ENCODE data around the gene C9orf72.

Gene C9orf72

DNA sequence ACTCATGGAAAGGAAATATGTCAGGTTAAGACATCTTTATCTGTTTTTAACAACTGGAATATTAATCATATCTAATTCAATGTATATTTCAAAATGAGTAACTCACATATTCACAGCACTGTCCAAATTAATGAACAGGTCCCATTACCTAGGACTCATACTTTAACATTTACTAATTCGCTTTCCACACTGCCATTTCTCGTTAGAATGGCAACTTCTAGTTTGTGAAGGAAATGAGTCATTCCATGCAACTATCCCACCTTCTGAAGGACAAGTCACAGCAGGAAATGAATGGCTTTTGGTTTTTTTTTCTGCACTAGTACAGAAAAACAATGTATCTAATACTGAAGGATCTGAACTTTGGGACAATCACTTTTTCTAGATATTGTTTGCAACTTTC, 73.8 kb downstream of the C9orf72 start:
- H3K4me2 ChIP-seq (ENCODE audit: low read length) = no peak overlapping the region
- no peak overlapping the region for H3K9ac ChIP-seq
- H3K27me3 ChIP-seq (ENCODE audit: control insufficient read depth, insufficient read depth, low read length) = no peaks in the 10 kb centered on the region
- TF ChIP-seq, protein P1, sequence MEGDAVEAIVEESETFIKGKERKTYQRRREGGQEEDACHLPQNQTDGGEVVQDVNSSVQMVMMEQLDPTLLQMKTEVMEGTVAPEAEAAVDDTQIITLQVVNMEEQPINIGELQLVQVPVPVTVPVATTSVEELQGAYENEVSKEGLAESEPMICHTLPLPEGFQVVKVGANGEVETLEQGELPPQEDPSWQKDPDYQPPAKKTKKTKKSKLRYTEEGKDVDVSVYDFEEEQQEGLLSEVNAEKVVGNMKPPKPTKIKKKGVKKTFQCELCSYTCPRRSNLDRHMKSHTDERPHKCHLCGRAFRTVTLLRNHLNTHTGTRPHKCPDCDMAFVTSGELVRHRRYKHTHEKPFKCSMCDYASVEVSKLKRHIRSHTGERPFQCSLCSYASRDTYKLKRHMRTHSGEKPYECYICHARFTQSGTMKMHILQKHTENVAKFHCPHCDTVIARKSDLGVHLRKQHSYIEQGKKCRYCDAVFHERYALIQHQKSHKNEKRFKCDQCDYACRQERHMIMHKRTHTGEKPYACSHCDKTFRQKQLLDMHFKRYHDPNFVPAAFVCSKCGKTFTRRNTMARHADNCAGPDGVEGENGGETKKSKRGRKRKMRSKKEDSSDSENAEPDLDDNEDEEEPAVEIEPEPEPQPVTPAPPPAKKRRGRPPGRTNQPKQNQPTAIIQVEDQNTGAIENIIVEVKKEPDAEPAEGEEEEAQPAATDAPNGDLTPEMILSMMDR (IDR thresholded peaks at IDR 0.05) = no peak
- H3K4me3 ChIP-seq (ENCODE audit: low read depth, low read length) = no peak overlapping the region
- no peaks in the 10 kb centered on the region for H3K79me2 ChIP-seq
- no peak overlapping the region for H3K27ac ChIP-seq
- no peaks in the 10 kb centered on the region for H3K9me3 ChIP-seq (ENCODE audit: control insufficient read depth, low read length)
- no peaks in the 10 kb centered on the region for H3K4me1 ChIP-seq
- no peaks in the 10 kb centered on the region for H3K36me3 ChIP-seq (ENCODE audit: control insufficient read depth, insufficient read depth, low read length)
- H2AFZ ChIP-seq = no peak overlapping the region

DNA sequence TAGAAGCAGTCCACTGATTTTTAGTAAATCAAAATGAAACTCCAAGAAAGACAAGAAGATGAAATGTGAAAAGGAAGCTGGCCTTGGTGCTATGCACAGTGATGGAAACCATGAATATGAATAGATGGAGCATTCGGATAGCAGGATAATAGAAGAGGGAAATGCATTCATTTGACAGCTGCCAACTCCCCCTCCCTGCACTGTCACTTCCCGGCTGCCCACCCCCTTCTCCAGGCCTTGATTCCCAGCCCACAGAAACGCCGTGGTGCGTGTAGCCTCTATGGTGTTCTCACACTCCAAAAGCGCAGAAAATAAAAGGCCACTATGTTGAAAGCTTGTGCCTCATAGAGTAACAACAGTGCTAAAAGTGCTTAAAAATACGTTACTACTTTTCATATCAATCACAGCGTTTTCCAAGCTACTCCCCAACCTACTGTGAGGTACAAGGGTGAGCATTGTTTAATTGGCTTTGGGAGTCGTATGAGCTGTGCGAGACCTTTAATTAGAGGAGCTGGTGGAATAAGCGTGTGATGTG, 75.3 kb downstream of the C9orf72 start:
- Histone ChIP-seq H3K9ac (no peak overlapping the region), H2AFZ (no peak overlapping the region), H3K9me3 (ENCODE audit: control insufficient read depth, low read length) (no peaks in the 10 kb centered on the region), H3K36me3 (ENCODE audit: control insufficient read depth, insufficient read depth, low read length) (no peaks in the 10 kb centered on the region), H3K4me1 (no peaks in the 10 kb centered on the region), H3K27ac (no peak overlapping the region), H3K79me2 (no peaks in the 10 kb centered on the region), H3K4me3 (ENCODE audit: low read depth, low read length) (no peak overlapping the region), H3K4me2 (ENCODE audit: low read length) (no peak overlapping the region), H3K27me3 (ENCODE audit: control insufficient read depth, insufficient read depth, low read length) (no peaks in the 10 kb centered on the region)
- TF ChIP-seq, protein P1 (IDR thresholded peaks at IDR 0.05) = no peak
